GM12801 (cell line): Measurements from ENCODE around the gene WBP4.

Source experiments
- TF ChIP-seq, protein P1 (sequence below): IDR thresholded peaks from one replicate; pipeline ENCODE4 v1.5.1; 2011; ENCODE audit warnings: control low read depth; ENCODE audit not compliant: insufficient read length; ENCODE audit errors: extremely low read depth

WBP4 gene

GRCh38 chr13:41075034-41075433 is 13.7 kb downstream of the WBP4 start:
- TF ChIP-seq, protein P1, sequence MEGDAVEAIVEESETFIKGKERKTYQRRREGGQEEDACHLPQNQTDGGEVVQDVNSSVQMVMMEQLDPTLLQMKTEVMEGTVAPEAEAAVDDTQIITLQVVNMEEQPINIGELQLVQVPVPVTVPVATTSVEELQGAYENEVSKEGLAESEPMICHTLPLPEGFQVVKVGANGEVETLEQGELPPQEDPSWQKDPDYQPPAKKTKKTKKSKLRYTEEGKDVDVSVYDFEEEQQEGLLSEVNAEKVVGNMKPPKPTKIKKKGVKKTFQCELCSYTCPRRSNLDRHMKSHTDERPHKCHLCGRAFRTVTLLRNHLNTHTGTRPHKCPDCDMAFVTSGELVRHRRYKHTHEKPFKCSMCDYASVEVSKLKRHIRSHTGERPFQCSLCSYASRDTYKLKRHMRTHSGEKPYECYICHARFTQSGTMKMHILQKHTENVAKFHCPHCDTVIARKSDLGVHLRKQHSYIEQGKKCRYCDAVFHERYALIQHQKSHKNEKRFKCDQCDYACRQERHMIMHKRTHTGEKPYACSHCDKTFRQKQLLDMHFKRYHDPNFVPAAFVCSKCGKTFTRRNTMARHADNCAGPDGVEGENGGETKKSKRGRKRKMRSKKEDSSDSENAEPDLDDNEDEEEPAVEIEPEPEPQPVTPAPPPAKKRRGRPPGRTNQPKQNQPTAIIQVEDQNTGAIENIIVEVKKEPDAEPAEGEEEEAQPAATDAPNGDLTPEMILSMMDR: no peak

DNA sequence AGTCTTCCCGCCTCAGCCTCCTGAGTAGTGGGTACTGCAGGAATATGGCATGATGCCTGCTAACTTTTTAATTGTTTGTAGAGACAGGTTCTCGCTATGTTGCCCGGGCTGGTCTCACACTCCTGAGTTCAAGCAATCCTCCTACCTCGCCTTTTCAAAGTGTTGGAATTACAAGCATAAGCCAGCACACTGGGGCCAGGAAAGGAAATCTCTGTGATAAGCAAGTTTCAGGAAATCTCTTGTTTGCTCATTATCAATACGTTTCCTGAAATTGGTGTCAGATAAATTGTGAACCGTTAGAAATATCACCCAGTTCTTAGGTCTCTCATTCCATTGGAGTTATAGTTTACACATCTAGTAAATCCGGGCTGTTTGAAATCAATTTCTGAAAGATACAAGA is 14.2 kb downstream of the WBP4 start:
- TF ChIP-seq, protein P1: no peak

GRCh38 chr13:41077475-41077874 is 16.2 kb downstream of the WBP4 start:
- TF ChIP-seq, protein P1: no peak

DNA sequence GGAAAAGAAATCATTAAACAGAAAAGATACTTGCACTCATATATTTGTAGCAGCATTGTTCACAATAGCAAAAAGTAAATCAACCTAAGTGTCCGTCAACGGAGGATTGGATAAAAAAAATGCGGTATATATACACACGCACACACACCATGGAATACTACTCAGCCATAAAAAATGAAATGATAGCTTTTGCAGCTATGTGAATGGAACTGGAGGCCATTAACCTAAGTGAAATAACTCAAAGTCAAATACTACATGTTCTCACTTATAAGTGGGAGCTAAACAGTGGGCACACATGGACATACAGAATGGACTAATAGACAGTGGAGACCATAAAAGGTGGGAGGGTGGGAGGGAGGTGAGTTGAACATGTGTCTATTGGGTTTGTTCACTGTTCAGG is 18.4 kb downstream of the WBP4 start:
- TF ChIP-seq, protein P1: no peak

DNA sequence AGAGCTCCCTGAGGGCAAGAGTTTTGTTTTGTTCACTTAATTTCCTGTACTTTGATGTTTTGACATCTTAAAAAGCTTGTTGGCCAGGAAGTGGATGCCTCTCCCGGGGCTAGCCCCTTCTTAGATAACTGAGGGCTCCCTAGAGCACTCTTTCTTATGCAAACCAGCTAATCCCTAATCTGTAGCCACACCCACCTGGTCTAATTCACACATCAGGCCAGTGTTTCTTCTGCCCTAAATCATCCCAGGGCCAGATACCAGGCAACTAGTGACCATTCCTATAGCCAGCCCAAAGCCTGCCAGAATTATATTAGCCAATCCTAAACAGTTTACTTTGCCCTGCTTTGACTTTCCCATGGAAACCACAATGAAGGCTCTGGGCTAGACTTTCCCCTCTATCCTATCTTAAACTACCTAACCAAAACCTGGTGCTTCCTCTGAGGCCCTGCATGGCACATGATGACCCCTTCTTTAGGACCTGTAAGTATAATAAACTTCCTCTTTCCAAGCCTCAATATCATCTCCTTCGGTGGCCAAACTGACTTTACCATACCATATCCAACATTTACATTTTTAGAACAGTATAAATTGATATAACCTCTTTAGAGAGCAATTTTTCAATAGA is 24.8 kb downstream of the WBP4 start:
- TF ChIP-seq, protein P1: no peak

- TF ChIP-seq, protein P1: no peak
Measured at GRCh38 chr13:41098761-41099160, 37.5 kb downstream of the WBP4 start.

GRCh38 chr13:41099986-41100385 is 38.7 kb downstream of the WBP4 start:
- TF ChIP-seq, protein P1: no peak
